ENCODE data around the gene C11orf24. TPM values are rescaled to one million over a fixed set of nuclear protein-coding genes. Genes with fewer than 3 reads are reported as not detected.

The C11orf24 gene
- 10 to 100 TPM; 33.3 to 59.4 (median 41.2) TPM for total RNA-seq

GRCh38 chr11:68271781-68272608 is at the start of gene C11orf24:
TSS of gene C11orf24 (minus strand) at chr11:68271973. CDS start at chr11:68263767, 8,206 bp downstream.
- peak; percentile 87 to 90 for DNase-seq (ENCODE audit: low spot score in 2 of 2)
- Histone ChIP-seq H3K27me3 (no peaks in the 10 kb centered on the region), H3K4me1 (peaks cover 0 to 50% (median 36%) of the 10 kb centered on the region in 4 donors), H3K36me3 (peaks cover 0 to 12% (median 5%) of the 10 kb centered on the region in 3 donors), H3K9me3 (no peaks in the 10 kb centered on the region), H3K27ac (peak within 1 kb of the TSS; percentile 91 to 99 (median 95)), H3K4me3 (peak within 1 kb of the TSS; percentile 66 to 93 (median 81))
- TF ChIP-seq EP300 (IDR thresholded peaks at IDR 0.05) (peak; percentile 78 to 90), POLR2A (IDR thresholded peaks at IDR 0.05) (peak; percentile 72 to 94), CTCF (IDR thresholded peaks at IDR 0.05) (peak in 2 of 5 experiments; percentile 15 to 57)
- WGBS, 2 donors, result 0% methylated on average over 14 to 37 of the region's 71 CpGs

GRCh38 chr11:68317147-68317785 is 45.5 kb upstream of the C11orf24 start:
- Histone ChIP-seq H3K36me3 (no peaks in the 10 kb centered on the region), H3K27me3 (no peaks in the 10 kb centered on the region), H3K4me3 (no peak overlapping the region), H3K4me1 (peaks cover 0 to 47% (median 20%) of the 10 kb centered on the region in 4 donors), H3K9me3 (no peaks in the 10 kb centered on the region), H3K27ac (no peak overlapping the region)
- TF ChIP-seq CTCF (IDR thresholded peaks at IDR 0.05) (no peak), EP300 (IDR thresholded peaks at IDR 0.05) (no peak), POLR2A (IDR thresholded peaks at IDR 0.05) (no peak)
- no peak for DNase-seq (ENCODE audit: low spot score in 2 of 2)
- WGBS, 2 donors, result 72 to 81% methylated on average over 11 to 12 of the region's 15 CpGs

- TF ChIP-seq EP300 (IDR thresholded peaks at IDR 0.05) (no peak), POLR2A (IDR thresholded peaks at IDR 0.05) (no peak), CTCF (IDR thresholded peaks at IDR 0.05) (no peak)
- Histone ChIP-seq H3K9me3 (no peaks in the 10 kb centered on the region), H3K27ac (peak overlapping the region in 3 of 4 donors; percentile 64 to 82 (median 69)), H3K4me1 (peaks cover 0 to 43% (median 20%) of the 10 kb centered on the region in 4 donors), H3K4me3 (peak overlapping the region in 1 of 4 donors; percentile 88), H3K27me3 (no peaks in the 10 kb centered on the region), H3K36me3 (no peaks in the 10 kb centered on the region)
- WGBS, 2 donors, result 70 to 79% methylated on average over 19 of the region's 19 CpGs
- no peak for DNase-seq (ENCODE audit: low spot score in 2 of 2)
These were observed 43.6 kb upstream of the C11orf24 start for GRCh38 chr11:68315171-68315920.

- WGBS, 2 donors, result 33 to 34% methylated on average over 26 to 27 of the region's 27 CpGs
- peak overlapping the region; percentile 73 to 88 (median 76) for H3K4me3 ChIP-seq
- no peaks in the 10 kb centered on the region for H3K36me3 ChIP-seq
- DNase-seq (ENCODE audit: low spot score in 2 of 2), result no peak
- no peaks in the 10 kb centered on the region for H3K9me3 ChIP-seq
- no peak for TF ChIP-seq EP300 (IDR thresholded peaks at IDR 0.05)
- no peak for TF ChIP-seq POLR2A (IDR thresholded peaks at IDR 0.05)
- no peak for TF ChIP-seq CTCF (IDR thresholded peaks at IDR 0.05)
- H3K4me1 ChIP-seq, result peaks cover 0 to 43% (median 20%) of the 10 kb centered on the region in 4 donors
- H3K27ac ChIP-seq, result peak overlapping the region; percentile 6 to 82 (median 66)
- H3K27me3 ChIP-seq, result no peaks in the 10 kb centered on the region
These were observed 42.7 kb upstream of the C11orf24 start for GRCh38 chr11:68314203-68315170.
